Measurements from ENCODE around the gene MND1. TPM values are rescaled to one million over a fixed set of nuclear protein-coding genes. Genes with fewer than 3 reads are reported as not detected.

Gene MND1
- total RNA-seq, 2 experiments from 2014 or later: 0.42 TPM; not detected in 1

GRCh38 chr4:153332936-153333335 lies 11.6 kb upstream of the MND1 start:
- Mint-ChIP-seq H3K4me1 (ENCODE audit: low read depth) (no peaks in the 10 kb centered on the region), H3K27ac (no peak overlapping the region), H3K9me3 (no peaks in the 10 kb centered on the region), H3K36me3 (ENCODE audit: low read depth) (no peaks in the 10 kb centered on the region), H3K4me3 (no peak overlapping the region), H3K27me3 (no peaks in the 10 kb centered on the region)
- DNase-seq: no peak
- H3K4me3 ChIP-seq (ENCODE audit: low read length): no peak overlapping the region
- ATAC-seq (ENCODE audit: poor library complexity): no peak
- no peaks in the 10 kb centered on the region for H3K4me1 ChIP-seq (ENCODE audit: insufficient read depth, low read length)
- H3K27me3 ChIP-seq (ENCODE audit: control insufficient read depth in 1 of 2, insufficient read depth in 2 of 2, low read length in 2 of 2): no peaks in the 10 kb centered on the region
- no peak overlapping the region for H3K27ac ChIP-seq (ENCODE audit: low read depth in 1 of 2, low read length in 2 of 2)
- TF ChIP-seq CTCF (IDR thresholded peaks at IDR 0.05): no peak
- H3K36me3 ChIP-seq (ENCODE audit: insufficient read depth, low read length): no peaks in the 10 kb centered on the region
- no peaks in the 10 kb centered on the region for H3K9me3 ChIP-seq (ENCODE audit: control insufficient read depth in 1 of 2, insufficient read depth in 1 of 2, low read length in 2 of 2)
- CTCF ChIA-PET: no interaction called here
- POLR2A ChIA-PET: no interaction called here
- intact Hi-C loops (cut with DNase I, micrococcal nuclease): no loop called here

GRCh38 chr4:153333874-153334273 lies 10.6 kb upstream of the MND1 start:
- H3K9me3 ChIP-seq (ENCODE audit: control insufficient read depth in 1 of 2, insufficient read depth in 1 of 2, low read length in 2 of 2): no peaks in the 10 kb centered on the region
- ATAC-seq (ENCODE audit: poor library complexity) (no peak), DNase-seq (no peak)
- no peak overlapping the region for H3K4me3 Mint-ChIP-seq
- CTCF ChIA-PET: no interaction called here
- no peak for TF ChIP-seq CTCF (IDR thresholded peaks at IDR 0.05)
- no peaks in the 10 kb centered on the region for H3K36me3 Mint-ChIP-seq (ENCODE audit: low read depth)
- no peak overlapping the region for H3K4me3 ChIP-seq (ENCODE audit: low read length)
- no peaks in the 10 kb centered on the region for H3K4me1 ChIP-seq (ENCODE audit: insufficient read depth, low read length)
- H3K27ac Mint-ChIP-seq: no peak overlapping the region
- POLR2A ChIA-PET: no interaction called here
- no peaks in the 10 kb centered on the region for H3K9me3 Mint-ChIP-seq
- H3K27ac ChIP-seq (ENCODE audit: low read depth in 1 of 2, low read length in 2 of 2): no peak overlapping the region
- H3K27me3 Mint-ChIP-seq: no peaks in the 10 kb centered on the region
- H3K36me3 ChIP-seq (ENCODE audit: insufficient read depth, low read length): no peaks in the 10 kb centered on the region
- no peaks in the 10 kb centered on the region for H3K27me3 ChIP-seq (ENCODE audit: control insufficient read depth in 1 of 2, insufficient read depth in 2 of 2, low read length in 2 of 2)
- H3K4me1 Mint-ChIP-seq (ENCODE audit: low read depth): no peaks in the 10 kb centered on the region
- intact Hi-C loops (cut with DNase I, micrococcal nuclease): no loop called here

DNA sequence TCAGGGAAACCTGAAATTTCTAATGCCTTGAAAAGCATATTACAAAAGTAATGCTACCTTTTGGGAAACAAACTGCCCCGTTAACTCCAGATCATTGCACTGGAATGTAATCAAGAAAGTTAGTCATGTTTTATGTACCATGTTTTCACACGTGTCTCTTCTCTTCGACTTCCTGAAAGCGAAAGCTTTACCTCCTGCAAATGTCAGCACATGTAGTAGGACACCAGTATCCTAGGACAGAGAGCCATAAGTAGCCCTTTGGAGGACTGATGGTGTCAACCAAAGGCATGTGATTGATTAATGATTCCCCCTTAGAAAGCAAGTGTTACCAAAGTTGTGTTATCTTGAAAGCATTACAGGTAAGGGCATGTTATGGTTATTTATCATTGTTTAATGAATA lies 8.8 kb upstream of the MND1 start:
- ChIA-PET CTCF (no interaction called here), POLR2A (no interaction called here)
- H3K9me3 ChIP-seq (ENCODE audit: control insufficient read depth in 1 of 2, insufficient read depth in 1 of 2, low read length in 2 of 2): no peaks in the 10 kb centered on the region
- DNase-seq: no peak
- no peaks in the 10 kb centered on the region for H3K4me1 ChIP-seq (ENCODE audit: insufficient read depth, low read length)
- Mint-ChIP-seq H3K4me1 (ENCODE audit: low read depth) (no peaks in the 10 kb centered on the region), H3K36me3 (ENCODE audit: low read depth) (no peaks in the 10 kb centered on the region), H3K9me3 (no peaks in the 10 kb centered on the region), H3K4me3 (no peak overlapping the region), H3K27me3 (no peaks in the 10 kb centered on the region), H3K27ac (no peak overlapping the region)
- intact Hi-C loops (cut with DNase I, micrococcal nuclease): no loop called here
- ATAC-seq (ENCODE audit: poor library complexity): no peak
- H3K36me3 ChIP-seq (ENCODE audit: insufficient read depth, low read length): no peaks in the 10 kb centered on the region
- H3K4me3 ChIP-seq (ENCODE audit: low read length): no peak overlapping the region
- H3K27ac ChIP-seq (ENCODE audit: low read depth in 1 of 2, low read length in 2 of 2): no peak overlapping the region
- H3K27me3 ChIP-seq (ENCODE audit: control insufficient read depth in 1 of 2, insufficient read depth in 2 of 2, low read length in 2 of 2): no peaks in the 10 kb centered on the region
- TF ChIP-seq CTCF (IDR thresholded peaks at IDR 0.05): no peak

Measured in CD4-positive, alpha-beta T cell (primary cell).